GM18505 (cell line): ENCODE results near the gene CCM2.

Source experiments
- ATAC-seq: cut with Tn5 transposase; IDR thresholded peaks from one replicate; pipeline ENCODE4 v1.9.1; 2021; ENCODE audit not compliant: unreplicated experiment
- POLR2A ChIP-seq: IDR thresholded peaks from 4 replicates; pipeline ENCODE4 v1.6.1; 2011; ENCODE audit warnings: borderline replicate concordance; ENCODE audit not compliant: insufficient read depth, insufficient read length; ENCODE audit errors: extremely low read depth

Gene CCM2

GRCh38 chr7:45000093-45001032 lies at the start of gene CCM2:
Gene CCM2, plus strand, starts transcription at chr7:45000201. Its CDS starts 133 bp downstream, at chr7:45000334.
- no peak for TF ChIP-seq POLR2A
- peak; percentile 5 for ATAC-seq

GRCh38 chr7:44953156-44953555 lies 46.8 kb upstream of the CCM2 start:
- ATAC-seq = no peak
- no peak for TF ChIP-seq POLR2A

- no peak for ATAC-seq
- no peak for TF ChIP-seq POLR2A
Observed at GRCh38 chr7:44955733-44956132, 44.3 kb upstream of the CCM2 start.

- no peak for TF ChIP-seq POLR2A
- ATAC-seq = no peak
Observed at GRCh38 chr7:44956157-44956766, 43.7 kb upstream of the CCM2 start.

GRCh38 chr7:44958645-44959344 lies 41.2 kb upstream of the CCM2 start:
- peak; percentile 16 for TF ChIP-seq POLR2A
- no peak for ATAC-seq

GRCh38 chr7:44959433-44959951 lies 40.5 kb upstream of the CCM2 start:
- no peak for ATAC-seq
- TF ChIP-seq POLR2A = peak; percentile 49

- no peak for ATAC-seq
- TF ChIP-seq POLR2A = peak; percentile 56
Observed at GRCh38 chr7:44960011-44960580, 39.9 kb upstream of the CCM2 start.

GRCh38 chr7:44961844-44962482 lies 38.0 kb upstream of the CCM2 start:
- ATAC-seq = no peak
- peak; percentile 39 for TF ChIP-seq POLR2A

GRCh38 chr7:44962483-44963251 lies 37.3 kb upstream of the CCM2 start:
- no peak for ATAC-seq
- TF ChIP-seq POLR2A = no peak

GRCh38 chr7:44963364-44964290 lies 36.4 kb upstream of the CCM2 start:
- no peak for ATAC-seq
- TF ChIP-seq POLR2A = peak; percentile 35

- no peak for ATAC-seq
- TF ChIP-seq POLR2A = peak; percentile 10
Observed at GRCh38 chr7:44964384-44964830, 35.6 kb upstream of the CCM2 start.
